Panc1 (cell line): ENCODE results near the gene ATP1A1. TPM values are rescaled to one million over a fixed set of nuclear protein-coding genes. Genes with fewer than 3 reads are reported as not detected.

Source experiments
- ATAC-seq: fragments of 200-7000 bp; cut with Tn5 transposase; 2 replicates; pipeline ENCODE4 v1.9.1; 2020; ENCODE audit warnings: mild to moderate bottlenecking, moderate library complexity
- BruUV-seq: library from RNA; stranded (reverse); fragments of 400-500 nt; replicated peaks from 2 replicates; lab custom pipeline; 2021; lab: Mats Ljungman, UMichigan
- CTCF ChIA-PET: fragments of 300-600 bp; sonication (Branson Sonifier 250); formaldehyde crosslinking; loops from one replicate; lab custom pipeline; 2022; ENCODE audit warnings: antibody characterized with exemption; lab: Charles Lee
- POLR2A ChIA-PET: fragments of 300-600 bp; sonication (Branson Sonifier 250); formaldehyde crosslinking; loops from one replicate; lab custom pipeline; 2022; ENCODE audit warnings: antibody characterized with exemption; lab: Charles Lee
- DNase-seq: peaks from one replicate; pipeline ENCODE4 v3.0.0-alpha.2; 2010; ENCODE audit warnings: low read depth, low spot score
- H3K27ac ChIP-seq: 2 replicates; pipeline ENCODE4 v1.5.1; 2011; ENCODE audit warnings: mild to moderate bottlenecking, low read length, inconsistent platforms
- H3K27me3 ChIP-seq: fragments of 200-500 bp; sonication (Bioruptor generic); 2 replicates; pipeline ENCODE4 v1.6.0; 2014; ENCODE audit warnings: low read length, inconsistent platforms; ENCODE audit not compliant: control insufficient read depth, insufficient read depth
- H3K36me3 ChIP-seq: fragments of 200-500 bp; sonication (Bioruptor generic); 2 replicates; pipeline ENCODE4 v1.5.1; 2014; ENCODE audit warnings: inconsistent platforms, mild to moderate bottlenecking, low read length, moderate library complexity; ENCODE audit not compliant: control insufficient read depth, insufficient read depth
- H3K4me1 ChIP-seq: 2 replicates; pipeline ENCODE4 v1.5.1; 2011; ENCODE audit warnings: inconsistent platforms, mild to moderate bottlenecking, low read length, moderate library complexity; ENCODE audit not compliant: control insufficient read depth, insufficient read depth
- H3K4me3 ChIP-seq, 2 experiments: 2 replicates each; pipeline ENCODE4 v1.5.1; 2011 to 2012; ENCODE audit warnings: low read depth in 2 of 2, low read length in 2 of 2, mild to moderate bottlenecking in 2 of 2, inconsistent platforms in 1 of 2, moderate library complexity in 1 of 2
- H3K9me3 ChIP-seq: fragments of 200-500 bp; sonication (Bioruptor generic); 2 replicates; pipeline ENCODE4 v1.5.1; 2014; ENCODE audit warnings: low read depth, mild to moderate bottlenecking, inconsistent platforms, low read length, moderate library complexity; ENCODE audit not compliant: control insufficient read depth, insufficient read depth
- POLR2AphosphoS5 ChIP-seq: IDR thresholded peaks from 2 replicates; pipeline ENCODE4 v1.6.1; 2012; ENCODE audit warnings: mild to moderate bottlenecking, low read depth, low read length, moderate library complexity
- SIN3A ChIP-seq: IDR thresholded peaks from 2 replicates; pipeline ENCODE4 v1.6.1; 2012; ENCODE audit warnings: low read depth, mild to moderate bottlenecking, low read length, moderate library complexity, borderline replicate concordance; ENCODE audit not compliant: insufficient read depth
- TCF7L2 ChIP-seq: IDR thresholded peaks from 2 replicates; pipeline ENCODE4 v1.6.1; 2011; ENCODE audit warnings: mild to moderate bottlenecking, low read depth, low read length, inconsistent platforms
- in situ Hi-C: cut with HindIII; loops from 2 replicates; pipeline ENCODE4 v1.10.0; 2016; ENCODE audit warnings: low sequenced_read_pairs, low pct_unique_long_range_greater_than_20kb
- intact Hi-C: fragments of 100-400 bp; cut with micrococcal nuclease; formaldehyde crosslinking; loops from one replicate; pipeline ENCODE4 v1.10.0; 2022; ENCODE audit not compliant: unreplicated experiment
- total RNA-seq: library from RNA; stranded (reverse); gene quantifications from one replicate; pipeline ENCODE4 v1.2.1, GENCODE V29; 2021; ENCODE audit not compliant: unreplicated experiment
- TF ChIP-seq, protein P1 (sequence below): fragments of 450-650 bp; IDR thresholded peaks from 2 replicates; pipeline ENCODE4 v1.5.1; 2017; ENCODE audit warnings: mild to moderate bottlenecking
- TF ChIP-seq, protein P2 (sequence below), 2 experiments: IDR thresholded peaks; 2 replicates each; pipeline ENCODE4 v1.6.1; 2011 to 2012; ENCODE audit warnings: low read depth in 2 of 2, control low read depth in 1 of 2, low read length in 1 of 2, mild to moderate bottlenecking in 1 of 2, moderate library complexity in 1 of 2; ENCODE audit not compliant: insufficient read depth in 1 of 2

The ATP1A1 gene
- total RNA-seq, 1 experiment from 2014 or later: 131 TPM

DNA sequence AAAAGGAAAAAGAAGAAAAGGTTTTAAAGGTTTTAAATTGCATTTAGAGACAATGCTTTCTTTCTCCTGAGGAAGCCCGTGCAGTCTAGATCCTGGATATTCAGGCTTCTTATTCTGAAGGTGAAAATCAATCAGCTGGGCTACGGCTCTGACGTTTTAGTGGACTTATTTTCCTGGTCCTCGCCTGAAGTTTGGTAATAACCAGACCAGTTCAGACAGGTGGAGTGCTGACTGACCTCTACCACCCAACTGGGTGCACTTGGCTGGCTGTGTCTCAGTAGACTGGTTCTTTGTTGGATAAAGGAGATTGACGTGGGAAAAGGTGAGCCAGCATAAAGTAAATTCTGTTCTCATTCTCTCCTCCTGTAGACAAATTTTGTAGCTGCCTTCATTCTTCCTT, 7.2 kb upstream of the ATP1A1 start:
- TF ChIP-seq, protein P1, sequence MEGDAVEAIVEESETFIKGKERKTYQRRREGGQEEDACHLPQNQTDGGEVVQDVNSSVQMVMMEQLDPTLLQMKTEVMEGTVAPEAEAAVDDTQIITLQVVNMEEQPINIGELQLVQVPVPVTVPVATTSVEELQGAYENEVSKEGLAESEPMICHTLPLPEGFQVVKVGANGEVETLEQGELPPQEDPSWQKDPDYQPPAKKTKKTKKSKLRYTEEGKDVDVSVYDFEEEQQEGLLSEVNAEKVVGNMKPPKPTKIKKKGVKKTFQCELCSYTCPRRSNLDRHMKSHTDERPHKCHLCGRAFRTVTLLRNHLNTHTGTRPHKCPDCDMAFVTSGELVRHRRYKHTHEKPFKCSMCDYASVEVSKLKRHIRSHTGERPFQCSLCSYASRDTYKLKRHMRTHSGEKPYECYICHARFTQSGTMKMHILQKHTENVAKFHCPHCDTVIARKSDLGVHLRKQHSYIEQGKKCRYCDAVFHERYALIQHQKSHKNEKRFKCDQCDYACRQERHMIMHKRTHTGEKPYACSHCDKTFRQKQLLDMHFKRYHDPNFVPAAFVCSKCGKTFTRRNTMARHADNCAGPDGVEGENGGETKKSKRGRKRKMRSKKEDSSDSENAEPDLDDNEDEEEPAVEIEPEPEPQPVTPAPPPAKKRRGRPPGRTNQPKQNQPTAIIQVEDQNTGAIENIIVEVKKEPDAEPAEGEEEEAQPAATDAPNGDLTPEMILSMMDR: no peak
- TF ChIP-seq SIN3A (no peak), POLR2AphosphoS5 (no peak), TCF7L2 (no peak)
- TF ChIP-seq, protein P2, sequence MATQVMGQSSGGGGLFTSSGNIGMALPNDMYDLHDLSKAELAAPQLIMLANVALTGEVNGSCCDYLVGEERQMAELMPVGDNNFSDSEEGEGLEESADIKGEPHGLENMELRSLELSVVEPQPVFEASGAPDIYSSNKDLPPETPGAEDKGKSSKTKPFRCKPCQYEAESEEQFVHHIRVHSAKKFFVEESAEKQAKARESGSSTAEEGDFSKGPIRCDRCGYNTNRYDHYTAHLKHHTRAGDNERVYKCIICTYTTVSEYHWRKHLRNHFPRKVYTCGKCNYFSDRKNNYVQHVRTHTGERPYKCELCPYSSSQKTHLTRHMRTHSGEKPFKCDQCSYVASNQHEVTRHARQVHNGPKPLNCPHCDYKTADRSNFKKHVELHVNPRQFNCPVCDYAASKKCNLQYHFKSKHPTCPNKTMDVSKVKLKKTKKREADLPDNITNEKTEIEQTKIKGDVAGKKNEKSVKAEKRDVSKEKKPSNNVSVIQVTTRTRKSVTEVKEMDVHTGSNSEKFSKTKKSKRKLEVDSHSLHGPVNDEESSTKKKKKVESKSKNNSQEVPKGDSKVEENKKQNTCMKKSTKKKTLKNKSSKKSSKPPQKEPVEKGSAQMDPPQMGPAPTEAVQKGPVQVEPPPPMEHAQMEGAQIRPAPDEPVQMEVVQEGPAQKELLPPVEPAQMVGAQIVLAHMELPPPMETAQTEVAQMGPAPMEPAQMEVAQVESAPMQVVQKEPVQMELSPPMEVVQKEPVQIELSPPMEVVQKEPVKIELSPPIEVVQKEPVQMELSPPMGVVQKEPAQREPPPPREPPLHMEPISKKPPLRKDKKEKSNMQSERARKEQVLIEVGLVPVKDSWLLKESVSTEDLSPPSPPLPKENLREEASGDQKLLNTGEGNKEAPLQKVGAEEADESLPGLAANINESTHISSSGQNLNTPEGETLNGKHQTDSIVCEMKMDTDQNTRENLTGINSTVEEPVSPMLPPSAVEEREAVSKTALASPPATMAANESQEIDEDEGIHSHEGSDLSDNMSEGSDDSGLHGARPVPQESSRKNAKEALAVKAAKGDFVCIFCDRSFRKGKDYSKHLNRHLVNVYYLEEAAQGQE (IDR thresholded peaks at IDR 0.05; ENCODE audit: insufficient read depth in 1 of 2, low read depth in 2 of 2, low read length in 1 of 2): no peak
- Histone ChIP-seq H3K9me3 (no peaks in the 10 kb centered on the region), H3K36me3 (no peaks in the 10 kb centered on the region), H3K4me1 (no peaks in the 10 kb centered on the region), H3K27me3 (no peaks in the 10 kb centered on the region), H3K4me3 (no peak overlapping the region), H3K27ac (no peak overlapping the region)
- ATAC-seq (no peak), DNase-seq (no peak)
- ChIA-PET POLR2A (interaction anchor here (0.7 kb wide), 1 partner anchor 8 kb away, joined by 5 read pairs; no protein-coding TSS in a partner anchor), CTCF (no interaction called here)
- no TSS peak for BruUV-seq
- in situ Hi-C loops (no loop called here), intact Hi-C loops (no loop called here)

DNA sequence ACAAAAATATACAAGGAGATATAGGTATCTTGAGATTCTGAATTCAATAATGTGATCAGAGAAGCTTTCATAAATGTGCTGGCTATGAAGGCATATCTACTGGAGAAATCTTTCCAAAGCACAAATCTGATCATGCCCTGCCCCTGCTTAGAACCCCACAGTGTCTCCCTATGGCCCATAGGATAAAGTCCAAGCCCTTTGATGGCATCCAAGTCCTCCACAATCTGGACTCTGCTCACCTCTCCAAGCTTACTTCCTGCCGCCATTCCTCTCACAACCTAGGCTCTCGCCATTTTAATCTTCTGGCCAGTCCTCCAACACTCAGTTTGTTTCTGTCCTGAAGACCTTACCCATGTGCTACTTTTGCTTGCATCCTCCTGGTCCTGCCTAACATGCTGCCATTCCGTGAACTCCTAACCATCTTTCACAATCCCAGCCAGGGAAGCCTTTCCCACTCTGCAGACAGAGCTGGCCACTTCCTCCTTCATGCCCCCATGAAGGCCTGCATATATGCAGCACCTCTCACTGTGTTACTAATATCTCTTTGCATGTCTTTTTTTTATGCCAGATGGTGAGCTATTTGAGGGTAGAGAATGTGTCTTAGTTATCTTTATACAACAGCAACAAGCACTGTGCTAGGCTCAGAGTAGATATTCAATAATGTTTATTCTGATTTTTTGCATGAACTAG, 5.6 kb upstream of the ATP1A1 start:
- in situ Hi-C loops: no loop called here
- Histone ChIP-seq H3K36me3 (no peaks in the 10 kb centered on the region), H3K4me1 (no peaks in the 10 kb centered on the region), H3K27ac (no peak overlapping the region), H3K9me3 (no peaks in the 10 kb centered on the region), H3K27me3 (no peaks in the 10 kb centered on the region), H3K4me3 (no peak overlapping the region)
- ATAC-seq: no peak
- DNase-seq: no peak
- intact Hi-C loops: no loop called here
- CTCF ChIA-PET: no interaction called here
- TF ChIP-seq TCF7L2 (no peak), POLR2AphosphoS5 (no peak), SIN3A (no peak)
- TF ChIP-seq, protein P1: no peak
- TF ChIP-seq, protein P2 (IDR thresholded peaks at IDR 0.05; ENCODE audit: insufficient read depth in 1 of 2, low read depth in 2 of 2, low read length in 1 of 2): no peak
- BruUV-seq: no TSS peak
- POLR2A ChIA-PET: no interaction called here
